ENCODE results near the gene TRMT61A.

The TRMT61A gene

GRCh38 chr14:103540821-103541708, 12.1 kb downstream of the TRMT61A start:
- no peak for TF ChIP-seq CTCF (IDR thresholded peaks at IDR 0.05; ENCODE audit: borderline replicate concordance, control extremely low read depth, extremely low read depth, insufficient read depth, missing control alignments)
- no peak for DNase-seq (ENCODE audit: low spot score)
- in situ Hi-C loops (cut with MboI; ENCODE audit: low sequenced_read_pairs, unreplicated experiment) = no loop called here

GRCh38 chr14:103541709-103542604, 13.0 kb downstream of the TRMT61A start:
- no peak for DNase-seq (ENCODE audit: low spot score)

DNA sequence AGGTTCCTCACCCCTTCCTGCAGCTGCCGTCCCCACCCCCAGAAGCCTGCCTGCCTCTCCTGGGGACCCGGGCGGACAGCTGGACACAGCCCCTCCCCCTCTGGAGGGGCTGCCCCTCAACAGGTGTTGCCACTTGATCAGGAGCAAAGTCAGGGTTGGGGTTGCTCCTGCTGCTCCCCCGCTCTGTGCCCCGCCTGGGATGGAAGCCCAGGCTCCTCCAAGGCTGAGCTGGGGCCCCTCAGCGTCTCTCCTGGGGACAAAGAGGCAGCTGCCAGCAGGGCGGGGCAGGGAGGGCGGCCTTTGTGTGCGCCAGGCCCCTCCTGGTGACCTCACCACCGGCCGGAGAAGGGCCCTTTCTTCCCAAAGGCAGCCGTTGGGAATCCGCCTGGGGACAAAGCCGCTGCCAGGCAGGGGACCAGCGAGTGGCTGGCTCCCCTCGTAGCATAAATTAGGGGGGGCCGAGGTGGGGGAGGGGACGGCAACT, 13.7 kb downstream of the TRMT61A start:
- in situ Hi-C loops (cut with MboI; ENCODE audit: low sequenced_read_pairs, unreplicated experiment) = no loop called here
- no peak for DNase-seq (ENCODE audit: low spot score)

More at GRCh38 chr14:103541709-103542604, 13.0 kb downstream of the TRMT61A start:
- no peak for TF ChIP-seq CTCF (IDR thresholded peaks at IDR 0.05; ENCODE audit: borderline replicate concordance, control extremely low read depth, extremely low read depth, insufficient read depth, missing control alignments)
- in situ Hi-C loops (cut with MboI; ENCODE audit: low sequenced_read_pairs, unreplicated experiment) = no loop called here

GRCh38 chr14:103543140-103543539, 14.1 kb downstream of the TRMT61A start:
- no peak for TF ChIP-seq CTCF (IDR thresholded peaks at IDR 0.05; ENCODE audit: borderline replicate concordance, control extremely low read depth, extremely low read depth, insufficient read depth, missing control alignments)
- in situ Hi-C loops (cut with MboI; ENCODE audit: low sequenced_read_pairs, unreplicated experiment) = no loop called here
- no peak for DNase-seq (ENCODE audit: low spot score)

More for the DNA sequence above, 13.7 kb downstream of the TRMT61A start:
- no peak for TF ChIP-seq CTCF (IDR thresholded peaks at IDR 0.05; ENCODE audit: borderline replicate concordance, control extremely low read depth, extremely low read depth, insufficient read depth, missing control alignments)

DNA sequence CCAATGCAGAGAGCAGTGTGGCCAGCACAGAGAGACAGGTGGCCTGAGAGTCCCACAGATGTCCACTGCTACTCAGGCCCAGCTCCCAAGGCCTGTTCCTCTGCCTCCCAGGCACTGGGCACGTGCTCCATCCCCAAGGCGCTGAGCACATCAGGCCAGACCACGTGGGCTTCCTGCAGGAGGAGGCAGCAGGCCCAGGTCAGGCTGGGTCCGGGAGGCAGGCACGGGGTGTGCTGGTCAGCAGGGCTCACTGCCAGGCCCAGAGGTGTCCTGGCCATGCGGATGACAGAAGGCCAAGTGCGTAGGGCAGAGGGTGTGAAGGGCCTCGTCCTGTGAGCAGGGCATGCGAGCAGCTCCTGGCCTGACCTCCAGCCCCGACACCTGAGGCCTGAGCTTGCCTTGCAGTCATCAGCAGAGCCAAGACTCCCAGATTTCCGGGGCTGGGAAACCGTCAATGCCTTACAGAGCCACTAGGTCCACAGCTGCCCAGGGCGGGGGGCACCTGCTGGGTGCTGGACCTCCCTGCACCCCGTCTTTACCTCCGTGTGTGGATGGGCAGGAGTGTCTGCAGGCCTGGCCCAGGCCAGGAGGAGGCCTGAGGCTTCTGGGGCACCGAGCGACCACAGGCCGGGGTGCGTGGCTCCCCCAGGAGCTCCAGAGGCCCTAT, 14.9 kb downstream of the TRMT61A start:
- no peak for TF ChIP-seq CTCF (IDR thresholded peaks at IDR 0.05; ENCODE audit: borderline replicate concordance, control extremely low read depth, extremely low read depth, insufficient read depth, missing control alignments)
- no peak for DNase-seq (ENCODE audit: low spot score)
- in situ Hi-C loops (cut with MboI; ENCODE audit: low sequenced_read_pairs, unreplicated experiment) = no loop called here

All from GM13976 (cell line).